HG03039 (cell line): ENCODE results near the gene PPIL6.
"Not testable (repeated sequence)": the region's sequence is repeated elsewhere in the genome, so short reads cannot be mapped to it uniquely, and the experiment has no call there.

Source experiments
- ATAC-seq: cut with Tn5 transposase; IDR thresholded peaks from one replicate; pipeline ENCODE4 v1.9.1; 2021; ENCODE audit warnings: mild to moderate bottlenecking, moderate library complexity; ENCODE audit not compliant: unreplicated experiment

Gene PPIL6

DNA sequence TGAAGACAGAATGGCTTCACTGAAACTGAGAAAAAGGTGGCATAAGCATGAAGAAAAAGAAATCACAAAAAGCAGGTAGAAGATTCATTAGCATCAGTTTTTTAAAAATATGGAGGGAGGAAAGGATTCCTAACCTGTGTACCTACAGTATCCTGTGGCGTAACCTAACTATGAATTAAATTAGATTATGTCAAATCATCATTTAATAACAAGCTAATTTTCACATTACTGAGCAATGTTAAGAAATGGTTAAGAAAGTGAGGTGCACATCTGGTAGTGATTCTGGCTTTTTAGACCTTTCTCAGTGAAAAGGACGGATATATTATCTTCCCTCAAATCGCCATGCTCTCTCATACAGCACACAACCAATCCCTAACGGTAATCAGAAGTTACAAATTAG, 70.7 kb downstream of the PPIL6 start:
- ATAC-seq, result no peak

DNA sequence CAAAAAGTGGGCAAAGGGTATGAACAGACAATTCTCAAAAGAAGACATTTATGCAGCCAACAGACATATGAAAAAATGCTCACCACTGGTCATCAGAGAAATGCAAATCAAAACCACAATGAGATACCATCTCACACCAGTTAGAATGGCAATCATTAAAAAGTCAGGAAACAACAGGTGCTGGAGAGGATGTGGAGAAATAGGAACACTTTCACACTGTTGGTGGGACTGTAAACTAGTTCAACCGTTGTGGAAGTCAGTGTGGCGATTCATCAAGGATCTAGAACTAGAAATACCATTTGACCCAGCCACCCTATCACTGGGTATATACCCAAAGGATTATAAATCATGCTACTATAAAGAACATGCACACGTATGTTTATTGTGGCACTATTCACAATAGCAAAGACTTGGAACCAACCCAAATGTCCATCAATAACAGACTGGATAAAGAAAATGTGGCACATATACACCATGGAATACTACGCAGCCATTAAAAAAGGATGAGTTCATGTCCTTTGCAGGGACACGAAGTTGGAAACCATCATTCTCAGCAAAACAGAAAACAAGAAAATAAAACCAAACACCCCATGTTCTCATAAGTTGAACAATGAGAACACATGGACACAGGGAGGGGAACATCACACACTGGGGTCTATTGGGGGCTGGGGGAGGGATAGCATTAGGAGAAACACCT, 75.9 kb downstream of the PPIL6 start:
- not testable (repeated sequence) for ATAC-seq

DNA sequence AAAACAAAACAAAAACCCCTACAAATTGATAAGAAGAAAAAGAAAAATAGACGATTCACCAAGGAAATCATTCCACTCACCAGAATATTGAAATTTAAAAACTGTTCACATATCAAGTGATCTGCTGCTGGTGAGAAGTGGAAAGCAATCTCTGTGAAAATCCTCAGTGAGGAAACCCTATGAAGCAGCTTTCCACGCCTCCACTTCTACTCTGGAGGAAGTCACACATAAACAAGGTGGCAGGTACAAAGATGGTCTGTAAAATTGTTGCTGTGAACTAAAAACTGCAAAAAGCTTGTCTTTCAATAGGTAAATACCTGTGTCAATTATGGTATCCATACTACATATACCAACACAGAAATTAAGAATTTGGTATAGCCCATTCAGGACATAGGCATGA, 76.7 kb downstream of the PPIL6 start:
- no peak for ATAC-seq

DNA sequence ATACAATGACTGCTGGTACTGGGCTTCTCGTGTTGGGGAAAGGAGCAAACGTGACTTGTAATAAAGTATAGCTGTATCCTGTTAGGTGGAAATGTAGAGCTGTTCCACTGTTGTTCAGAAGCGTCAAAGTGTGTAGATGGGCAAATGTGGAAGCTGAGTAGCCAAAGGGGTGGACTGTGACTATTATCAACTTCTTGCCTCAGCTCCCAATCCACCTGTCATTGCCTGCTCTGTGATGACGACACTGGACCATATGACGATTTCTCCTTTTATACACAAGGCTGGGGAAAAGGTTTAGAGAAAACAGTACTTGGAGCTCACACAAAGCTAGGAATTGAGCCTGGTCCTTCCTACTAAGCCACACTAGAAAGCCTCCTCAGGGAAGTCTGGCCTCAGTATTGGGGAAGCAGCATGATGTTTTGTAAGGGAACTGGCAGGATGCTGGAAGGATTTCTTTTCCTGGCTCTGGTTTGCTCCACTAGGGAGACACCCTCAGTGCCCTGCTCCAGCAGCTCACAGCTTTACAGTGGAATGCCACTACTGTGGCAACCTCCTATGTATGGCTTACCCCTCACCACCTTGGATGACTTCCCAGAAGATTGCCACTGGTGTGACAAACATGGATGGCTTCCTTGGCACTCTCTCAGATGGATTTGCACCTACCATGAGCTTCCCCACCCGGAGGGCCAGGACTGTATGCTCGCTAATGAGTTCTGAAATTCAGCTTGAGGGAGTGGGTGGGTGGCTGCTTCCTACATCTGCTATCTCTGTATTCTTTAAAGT, 78.1 kb downstream of the PPIL6 start:
- no peak for ATAC-seq

DNA sequence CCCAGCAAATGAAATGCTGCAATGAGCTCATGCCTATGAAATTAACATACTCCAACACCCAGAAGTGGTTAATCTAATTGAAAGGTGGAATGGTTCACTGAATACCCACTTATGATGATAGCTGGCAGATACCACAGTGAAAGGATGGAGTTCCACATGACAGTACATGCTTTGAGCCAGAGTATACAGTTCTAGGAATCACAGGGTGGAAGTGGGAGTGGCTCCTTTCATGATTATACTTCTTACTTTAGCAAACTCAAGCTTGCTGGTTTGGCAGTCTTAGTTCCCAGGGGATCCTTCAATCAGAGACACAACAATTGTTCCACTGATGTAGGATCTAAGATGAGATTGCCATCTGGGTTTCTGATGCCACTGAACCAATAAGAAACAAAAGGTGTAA, 79.6 kb downstream of the PPIL6 start:
- ATAC-seq, result no peak

DNA sequence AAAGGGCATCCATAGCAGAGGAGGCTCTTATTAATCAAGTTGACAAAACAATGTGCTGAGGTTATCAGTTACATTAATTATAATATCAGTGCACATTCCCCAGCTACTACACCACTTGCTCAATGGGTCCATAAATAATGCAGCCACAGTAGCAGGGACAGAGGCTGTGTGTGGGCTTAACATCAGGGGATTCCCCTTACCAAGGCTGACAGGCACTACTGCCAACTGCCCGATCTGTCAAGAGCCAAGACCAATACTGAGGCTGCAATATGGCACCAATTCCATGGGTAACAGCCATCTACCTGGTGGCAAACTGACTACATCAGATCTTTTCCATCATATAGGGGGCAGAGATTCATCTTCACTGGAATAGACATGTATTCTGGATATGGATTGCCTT, 80.1 kb downstream of the PPIL6 start:
- no peak for ATAC-seq

DNA sequence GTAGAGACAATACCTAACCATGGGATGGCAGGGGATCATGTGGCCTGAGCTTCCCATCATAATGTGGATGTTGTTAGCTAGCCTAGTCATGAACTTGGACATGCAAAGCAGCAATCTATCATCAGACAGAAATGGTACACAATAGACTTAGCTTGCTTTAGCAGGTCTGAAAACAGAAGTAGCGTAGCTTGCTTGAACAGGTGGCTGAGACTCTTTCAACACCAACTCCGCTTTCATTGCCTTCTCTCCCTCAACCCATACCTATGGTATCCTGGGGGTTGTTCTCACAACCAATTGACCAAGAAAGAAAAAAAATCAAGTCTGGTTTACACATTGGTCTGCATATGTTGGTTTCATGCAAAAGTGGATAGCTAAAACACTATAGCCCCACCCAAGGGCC, 81.2 kb downstream of the PPIL6 start:
- no peak for ATAC-seq

DNA sequence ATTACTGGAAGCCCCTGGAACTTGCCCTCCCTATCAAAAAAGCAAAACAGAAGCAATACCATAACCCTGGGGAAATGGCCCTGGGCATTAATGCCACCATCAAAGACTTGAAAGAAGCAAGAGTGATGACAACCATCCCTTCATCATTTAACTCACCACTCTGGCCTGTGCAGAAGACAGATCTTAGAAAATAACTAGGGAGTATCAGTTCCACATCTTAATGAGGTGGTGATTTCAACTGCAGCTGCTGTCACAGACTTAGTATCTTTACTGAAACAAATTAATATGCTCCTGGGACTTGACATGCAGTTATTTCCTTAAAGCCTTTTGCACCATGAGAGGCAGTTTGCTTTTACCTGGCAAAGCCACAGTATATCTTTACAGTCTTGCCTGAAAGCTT, 82.2 kb downstream of the PPIL6 start:
- no peak for ATAC-seq

DNA sequence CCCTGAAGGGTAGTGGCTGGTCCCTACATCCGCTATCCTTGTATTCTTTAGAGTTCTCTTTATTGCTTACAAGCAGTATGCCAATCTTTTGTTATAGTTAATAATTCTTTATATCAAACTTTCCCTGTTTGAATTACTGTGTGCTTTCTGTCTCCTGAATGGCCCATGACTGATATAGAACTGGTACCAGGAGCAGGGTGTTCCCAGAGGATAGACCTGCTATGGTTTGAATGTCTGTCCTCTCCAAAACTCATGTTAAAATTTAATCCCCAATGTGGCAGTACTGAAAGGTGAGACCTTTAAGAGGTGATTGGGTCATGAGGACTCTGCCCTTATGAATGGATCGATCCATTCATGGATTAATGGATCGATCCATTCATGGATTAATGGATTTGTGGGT, 84.2 kb downstream of the PPIL6 start:
- no peak for ATAC-seq

DNA sequence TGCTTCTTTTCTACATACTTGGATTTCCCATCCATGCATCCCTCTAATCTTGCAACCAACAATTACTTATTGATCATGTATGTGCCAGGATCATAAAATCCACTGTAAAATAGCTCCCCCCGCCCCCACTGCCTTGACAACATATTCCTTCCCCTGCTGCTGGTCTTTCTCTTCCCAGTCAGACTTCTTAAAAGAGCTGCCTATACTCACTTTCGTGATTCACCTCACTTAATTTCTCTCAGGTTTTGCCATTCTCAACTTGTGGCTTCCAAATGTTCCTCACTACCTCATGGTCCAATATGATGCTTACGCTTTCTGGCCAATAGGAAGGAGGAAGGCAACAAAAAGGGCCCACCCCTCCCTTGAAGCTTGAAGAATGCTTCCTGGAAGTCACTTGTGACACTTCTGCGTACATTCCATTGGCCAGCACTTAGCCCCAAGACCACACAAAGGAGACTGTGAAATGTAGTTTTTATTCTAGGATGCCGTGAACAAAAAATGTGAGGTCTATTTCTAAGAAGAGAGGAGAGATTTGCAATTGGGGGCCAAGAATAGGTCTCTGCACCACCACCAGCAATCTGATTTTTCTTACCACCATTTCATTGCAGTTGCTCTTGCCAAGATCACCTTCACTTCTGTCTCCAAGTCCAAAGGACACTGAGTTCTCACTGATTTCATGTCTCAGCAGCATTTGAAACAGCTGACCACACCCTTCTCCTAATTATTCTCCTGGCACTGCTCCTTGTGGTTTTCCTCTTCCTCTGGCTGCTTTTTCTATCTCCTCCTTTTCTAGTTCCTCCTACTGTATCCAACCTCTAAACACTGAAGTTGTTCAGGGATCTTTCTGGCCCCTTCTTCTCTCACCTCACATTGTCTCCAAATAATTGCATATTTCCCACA, 88.9 kb downstream of the PPIL6 start:
- no peak for ATAC-seq

DNA sequence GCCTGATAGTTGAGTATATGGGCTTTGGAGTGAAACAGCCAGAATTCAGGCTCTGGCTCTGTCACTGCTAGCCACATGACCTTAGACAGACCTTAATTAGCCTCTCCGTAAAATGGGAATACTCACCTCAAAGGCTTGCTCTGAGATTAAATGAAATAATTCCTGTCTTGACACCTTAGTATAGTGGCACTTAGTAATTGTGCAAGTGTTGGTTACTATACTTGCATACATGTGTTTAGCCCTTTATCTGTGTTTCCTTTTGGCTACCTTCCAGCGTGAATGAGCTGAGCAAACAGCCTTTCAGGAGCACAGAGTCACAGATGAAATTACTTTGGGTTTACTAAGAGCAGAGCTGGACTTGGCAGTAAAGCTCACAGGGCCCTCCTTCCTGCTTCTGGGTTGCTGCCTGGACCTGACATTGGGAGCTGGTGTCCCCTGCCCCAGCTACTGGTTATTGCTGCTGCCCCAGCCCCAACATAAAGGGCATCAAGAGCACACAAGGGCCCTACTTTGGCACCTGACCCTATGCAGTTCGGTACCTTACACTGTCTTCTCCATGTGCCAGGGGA, 90.9 kb downstream of the PPIL6 start:
- no peak for ATAC-seq

DNA sequence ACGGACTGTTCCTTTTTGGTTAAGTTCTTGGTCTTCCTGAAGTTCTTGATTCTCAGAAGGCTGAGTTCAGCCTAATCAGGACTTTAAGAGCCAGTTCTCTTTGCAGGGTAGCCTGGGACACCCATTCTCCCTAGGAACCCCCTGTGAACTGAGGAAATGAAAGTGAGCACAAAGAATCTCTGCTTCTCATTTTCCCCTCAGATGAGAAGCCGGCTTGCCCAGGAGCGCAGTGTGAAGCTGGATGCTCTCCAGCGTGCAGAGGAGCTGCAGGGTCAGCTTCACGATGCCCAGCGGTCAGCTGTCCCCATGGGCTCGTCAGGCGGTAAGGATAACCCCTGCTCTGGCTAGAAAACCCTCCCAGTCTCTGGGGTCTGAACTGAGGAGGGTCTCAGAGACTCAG, 92.2 kb downstream of the PPIL6 start:
- ATAC-seq, result no peak

DNA sequence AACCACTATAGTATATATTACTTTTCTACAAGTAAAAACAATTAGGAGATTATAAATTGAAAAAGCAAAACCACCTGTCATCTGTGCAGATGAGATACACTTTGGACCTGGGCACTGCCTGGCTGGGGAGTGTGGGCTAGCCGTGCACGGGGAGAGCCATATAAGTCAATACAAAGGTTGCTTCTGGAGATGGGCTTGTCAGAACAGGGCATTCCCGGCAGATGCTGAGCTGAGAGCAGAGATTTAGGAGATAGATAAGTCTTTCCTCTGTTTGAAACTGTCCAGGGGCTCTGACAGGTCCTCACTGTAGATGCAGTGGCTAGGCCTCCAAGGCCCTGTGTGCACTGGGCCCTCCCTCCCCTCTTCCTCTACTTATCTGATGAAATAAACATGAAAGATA, 92.6 kb downstream of the PPIL6 start:
- no peak for ATAC-seq

DNA sequence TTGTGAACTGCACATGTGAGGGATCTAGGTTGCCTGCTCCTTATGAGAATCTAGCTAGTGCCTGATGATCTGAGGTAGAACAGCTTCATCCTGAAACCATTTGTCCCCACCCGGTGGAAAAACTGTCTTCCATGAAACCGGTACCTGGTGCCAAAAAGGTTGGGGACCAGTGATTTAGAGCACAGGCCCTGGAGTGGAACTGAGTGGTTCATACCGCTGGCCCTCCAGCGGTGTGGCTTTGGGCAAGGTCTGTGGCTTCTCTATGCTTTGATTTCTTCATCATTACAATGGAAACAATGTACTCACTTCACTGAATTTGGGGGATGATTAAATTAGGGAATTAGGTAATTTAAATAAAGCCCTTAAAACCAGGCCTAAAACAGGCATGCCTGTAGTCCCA, 94.4 kb downstream of the PPIL6 start:
- ATAC-seq, result no peak

DNA sequence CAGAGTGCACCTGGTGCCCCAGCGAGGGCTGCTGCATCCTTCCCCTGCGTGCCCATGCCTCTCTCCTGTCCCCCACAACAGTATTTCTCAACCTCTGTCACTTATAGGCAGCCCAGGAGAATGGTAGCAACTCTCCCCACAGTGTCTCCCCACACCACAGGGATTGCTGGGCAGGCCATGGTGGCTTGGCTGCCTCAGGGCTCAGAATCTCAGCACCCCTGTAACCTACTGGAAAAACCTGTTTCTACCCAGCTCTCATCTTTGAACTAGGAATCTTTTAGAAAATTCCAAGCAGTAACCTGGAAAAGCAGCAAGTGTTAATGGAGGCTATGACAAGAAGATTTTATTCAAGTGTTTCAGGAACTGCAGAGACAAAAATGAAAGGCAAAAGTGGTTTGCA, 96.2 kb downstream of the PPIL6 start:
- ATAC-seq, result no peak

DNA sequence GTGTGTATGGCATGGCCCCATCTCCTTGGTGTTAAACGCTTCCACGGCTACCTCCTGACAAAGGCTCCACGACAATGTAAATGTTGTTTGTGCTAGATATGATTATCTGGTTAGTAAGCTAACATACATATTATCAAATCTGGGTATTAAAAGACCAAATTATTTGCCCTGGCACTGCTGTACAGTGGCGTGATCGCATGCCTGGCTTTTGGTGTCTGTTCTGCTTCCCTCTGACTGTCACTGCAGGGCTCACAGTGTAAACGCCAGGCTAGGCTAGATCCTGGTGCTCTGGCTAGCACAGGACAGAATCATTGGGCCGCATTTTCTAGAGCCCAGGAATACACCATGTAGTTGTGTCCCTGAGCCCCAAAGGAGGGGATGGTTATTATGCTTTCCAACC, 96.9 kb downstream of the PPIL6 start:
- no peak for ATAC-seq

DNA sequence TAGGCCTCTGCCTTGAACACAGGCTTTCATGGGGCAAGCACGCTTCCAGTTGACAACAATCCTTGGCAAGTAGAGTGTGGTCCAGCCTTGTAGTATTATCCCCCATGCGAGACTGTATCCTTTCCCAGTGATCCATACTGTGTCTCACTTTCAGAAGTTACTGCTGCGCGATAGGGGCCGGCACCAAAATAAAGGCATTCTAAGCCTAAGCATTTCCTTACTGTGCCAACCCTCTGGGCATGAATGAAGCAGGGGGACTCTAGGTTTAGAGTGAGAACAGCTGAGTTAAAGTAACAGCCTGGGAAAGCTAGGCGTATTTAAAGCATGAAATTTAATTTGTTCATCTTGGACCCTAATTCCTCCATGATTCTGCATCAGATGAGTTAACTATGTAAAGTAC, 97.5 kb downstream of the PPIL6 start:
- ATAC-seq, result no peak

DNA sequence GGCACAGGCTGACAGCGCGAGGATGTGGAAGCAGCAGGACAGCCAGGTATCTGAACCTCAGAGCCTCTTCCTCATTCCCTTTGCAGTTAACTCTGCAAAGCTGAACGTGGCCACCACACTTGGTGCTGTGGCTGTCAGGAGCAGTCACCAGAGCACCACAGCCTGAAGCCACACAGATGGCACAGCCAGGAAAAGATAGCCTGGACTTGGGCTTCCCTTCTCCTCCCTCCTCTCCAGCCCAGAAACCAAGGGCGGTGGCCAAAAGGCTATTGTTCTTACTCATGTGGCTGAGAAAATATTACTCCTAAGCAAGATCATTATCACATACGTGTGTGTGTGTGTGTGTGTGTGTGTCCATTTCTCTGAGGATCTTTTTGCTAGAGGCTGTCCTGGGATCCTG, 97.9 kb downstream of the PPIL6 start:
- no peak for ATAC-seq

DNA sequence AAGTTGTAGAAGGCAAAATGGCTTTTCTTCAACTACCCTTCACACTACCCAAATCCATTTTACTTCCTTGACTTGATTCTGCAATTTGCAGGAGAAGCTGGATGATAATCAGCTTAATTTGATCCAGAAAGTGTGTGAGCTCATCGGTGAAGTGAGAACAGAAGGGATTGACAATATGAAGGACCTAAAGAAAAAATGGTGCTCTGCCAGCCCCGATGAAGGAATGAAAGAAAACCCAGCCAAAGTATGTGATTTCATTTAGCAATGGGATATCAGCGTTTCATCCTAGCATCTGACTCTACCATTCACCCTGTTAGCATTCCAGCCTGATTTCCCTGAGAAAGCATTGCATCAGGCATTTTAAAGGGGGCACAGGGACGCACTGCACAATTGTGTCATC, 99.6 kb downstream of the PPIL6 start:
- ATAC-seq, result no peak
